Measurements from ENCODE around the gene DDX19B.
"Not testable (repeated sequence)": the region's sequence is repeated elsewhere in the genome, so short reads cannot be mapped to it uniquely, and the experiment has no call there.

Gene DDX19B

GRCh38 chr16:70364399-70364798 is 65.4 kb downstream of the DDX19B start:
- TF ChIP-seq POLR2A (IDR thresholded peaks at IDR 0.05; ENCODE audit: low read depth, low read length) = no peak
- DNase-seq (ENCODE audit: insufficient read length, low spot score) (no peak), FAIRE-seq (no peak)

GRCh38 chr16:70370145-70370544 is 71.2 kb downstream of the DDX19B start:
- not testable (repeated sequence) for DNase-seq (ENCODE audit: insufficient read length, low spot score); FAIRE-seq

- DNase-seq (ENCODE audit: insufficient read length, low spot score) = no peak
- no peak for FAIRE-seq
Observed at GRCh38 chr16:70370924-70371323, 71.9 kb downstream of the DDX19B start.

GRCh38 chr16:70372921-70373728 is 74.1 kb downstream of the DDX19B start:
- FAIRE-seq = no peak
- no peak for DNase-seq (ENCODE audit: insufficient read length, low spot score)
- no peak for TF ChIP-seq POLR2A (IDR thresholded peaks at IDR 0.05; ENCODE audit: low read depth, low read length)

More at GRCh38 chr16:70370924-70371323, 71.9 kb downstream of the DDX19B start:
- no peak for TF ChIP-seq POLR2A (IDR thresholded peaks at IDR 0.05; ENCODE audit: low read depth, low read length)

GRCh38 chr16:70374213-70374612 is 75.2 kb downstream of the DDX19B start:
- FAIRE-seq (no peak), DNase-seq (ENCODE audit: insufficient read length, low spot score) (no peak)
- TF ChIP-seq POLR2A (IDR thresholded peaks at IDR 0.05; ENCODE audit: low read depth, low read length) = no peak

- DNase-seq (ENCODE audit: insufficient read length, low spot score) = no peak
- TF ChIP-seq POLR2A (IDR thresholded peaks at IDR 0.05; ENCODE audit: low read depth, low read length) = no peak
- no peak for FAIRE-seq
Observed at GRCh38 chr16:70375636-70376611, 76.9 kb downstream of the DDX19B start.

GRCh38 chr16:70377782-70378181 is 78.8 kb downstream of the DDX19B start:
- no peak for TF ChIP-seq POLR2A (IDR thresholded peaks at IDR 0.05; ENCODE audit: low read depth, low read length)
- FAIRE-seq = no peak
- DNase-seq (ENCODE audit: insufficient read length, low spot score) = no peak

- DNase-seq (ENCODE audit: insufficient read length, low spot score) = no peak
- no peak for TF ChIP-seq POLR2A (IDR thresholded peaks at IDR 0.05; ENCODE audit: low read depth, low read length)
Observed at GRCh38 chr16:70378869-70379493, 80.0 kb downstream of the DDX19B start.

GRCh38 chr16:70380248-70380918 is 81.4 kb downstream of the DDX19B start:
- peak; percentile 61 for DNase-seq (ENCODE audit: insufficient read length, low spot score)
- no peak for TF ChIP-seq POLR2A (IDR thresholded peaks at IDR 0.05; ENCODE audit: low read depth, low read length)
- no peak for FAIRE-seq

More at GRCh38 chr16:70378869-70379493, 80.0 kb downstream of the DDX19B start:
- FAIRE-seq = no peak

GRCh38 chr16:70380919-70381603 is 82.1 kb downstream of the DDX19B start:
- FAIRE-seq (peak; percentile 68), DNase-seq (ENCODE audit: insufficient read length, low spot score) (peak; percentile 92)
- peak; percentile 71 for TF ChIP-seq POLR2A (IDR thresholded peaks at IDR 0.05; ENCODE audit: low read depth, low read length)

GRCh38 chr16:70381604-70382342 is 82.8 kb downstream of the DDX19B start:
- no peak for FAIRE-seq

GRCh38 chr16:70383421-70383960 is 84.5 kb downstream of the DDX19B start:
- DNase-seq (ENCODE audit: insufficient read length, low spot score) (no peak), FAIRE-seq (no peak)
- no peak for TF ChIP-seq POLR2A (IDR thresholded peaks at IDR 0.05; ENCODE audit: low read depth, low read length)

More at GRCh38 chr16:70381604-70382342, 82.8 kb downstream of the DDX19B start:
- peak; percentile 22; the same call in 1 of the 2 replicates for TF ChIP-seq POLR2A (IDR thresholded peaks at IDR 0.05; ENCODE audit: low read depth, low read length)
- DNase-seq (ENCODE audit: insufficient read length, low spot score) = no peak
